ENCODE measurements around the gene CXCL16.

GRCh38 chr17:4712526-4712925 is 27.2 kb downstream of the CXCL16 start:
- TF ChIP-seq CTCF (IDR thresholded peaks at IDR 0.05; ENCODE audit: low read length) (no peak), EZH2 (IDR thresholded peaks at IDR 0.05; ENCODE audit: borderline replicate concordance, low read length) (no peak)

Data from OCI-LY1 (cell line).